ENCODE measurements around the gene APOBEC4. TPM values are rescaled to one million over a fixed set of nuclear protein-coding genes. Genes with fewer than 3 reads are reported as not detected.

Gene APOBEC4
- total and polyA plus RNA-seq, 10 of the 15 experiments (the other 5 are each of a cell fraction or from before 2014, with no cell fraction given): 0.04 to 0.25 (median 0.06) TPM; not detected in 5

- TF ChIP-seq RELB (IDR thresholded peaks at IDR 0.05; ENCODE audit: low read depth) (0 out of 2 replicates have a peak, but pooled peaks have one; percentile 21), CBX3 (IDR thresholded peaks at IDR 0.05; ENCODE audit: borderline replicate concordance, low read depth) (no peak), CUX1 (IDR thresholded peaks at IDR 0.05; ENCODE audit: insufficient replicate concordance, low read depth, low read length) (peak; percentile 80), MYB (IDR thresholded peaks at IDR 0.05; ENCODE audit: borderline replicate concordance, low read depth, low read length) (no peak)
Measured at GRCh38 chr1:183607322-183607980, 45.7 kb downstream of the APOBEC4 start (continued).
